Inferior parietal cortex (tissue), 1 donor: Measurements from ENCODE around the gene BFSP1.
A peak's percentile ranks its signal among the peaks of the same experiment; 100 is the strongest.

Source experiments
- DNase-seq: peaks from one replicate; pipeline ENCODE4 v3.0.0-alpha.2; 2016; ENCODE audit errors: extremely low spot score

BFSP1 gene

GRCh38 chr20:17557675-17558006, 26.5 kb upstream of the BFSP1 start:
- no peak for DNase-seq

GRCh38 chr20:17556837-17557674, 25.9 kb upstream of the BFSP1 start:
- no peak for DNase-seq

DNA sequence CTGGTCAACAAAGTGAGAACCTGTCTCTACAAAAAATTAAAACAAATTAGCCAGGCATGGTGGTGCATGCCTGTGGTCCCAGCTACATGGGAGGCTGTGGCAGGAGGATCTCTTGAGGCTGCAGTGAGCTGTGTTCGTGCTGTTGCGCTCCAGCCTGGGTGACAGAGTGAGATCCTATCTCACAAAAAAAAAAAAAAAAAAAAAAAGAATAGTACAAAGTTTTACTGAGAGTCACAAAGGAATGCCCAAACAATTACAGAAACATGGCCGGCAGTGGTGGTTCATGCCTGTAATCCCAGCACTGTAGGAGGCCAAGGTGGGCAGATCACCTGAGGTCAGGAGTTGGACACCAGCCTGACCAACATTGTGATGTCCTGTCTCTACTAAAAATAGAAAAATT, 23.9 kb upstream of the BFSP1 start:
- DNase-seq = no peak

GRCh38 chr20:17549131-17549530, 18.0 kb upstream of the BFSP1 start:
- no peak for DNase-seq

DNA sequence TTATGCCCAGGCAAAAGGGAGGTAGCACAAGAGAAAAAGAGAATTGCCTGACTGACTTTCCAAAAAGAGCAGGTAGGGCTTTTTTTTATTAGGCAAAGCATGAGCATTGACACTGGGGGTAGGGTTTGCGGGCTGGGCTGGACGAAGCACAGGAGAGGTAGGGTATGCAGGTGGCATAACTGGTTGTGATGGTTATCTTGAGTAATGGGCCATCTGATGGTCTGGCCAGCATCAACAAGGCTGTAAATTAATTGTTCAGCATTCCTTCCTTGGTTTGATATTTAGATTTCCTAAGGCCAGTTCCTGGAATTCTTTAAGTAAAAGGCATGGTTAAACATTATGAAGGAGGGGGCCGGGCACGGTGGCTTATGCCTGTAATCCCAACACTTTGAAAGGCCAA, 13.9 kb upstream of the BFSP1 start:
- DNase-seq = no peak

- DNase-seq = no peak
These were observed 12.5 kb upstream of the BFSP1 start for GRCh38 chr20:17543531-17544131.

DNA sequence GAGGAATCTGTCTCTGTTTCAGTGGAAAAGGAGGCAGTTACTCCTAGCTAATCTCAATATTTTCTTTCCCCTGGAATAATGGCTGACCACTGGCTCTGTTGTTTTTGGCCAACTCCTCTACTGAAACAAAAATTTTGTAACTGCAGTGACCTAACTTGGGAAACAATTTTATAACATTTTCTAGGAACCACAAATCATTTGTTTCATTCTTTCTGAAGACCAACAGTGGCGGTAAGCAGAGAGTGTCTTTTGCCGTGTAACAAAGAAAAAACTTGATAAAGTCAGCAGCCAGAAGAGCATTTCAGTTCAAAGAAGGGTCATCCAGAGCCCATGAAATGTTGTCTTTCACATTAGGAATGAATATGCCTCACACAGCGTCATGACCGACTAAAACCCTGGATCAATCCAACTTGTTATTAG, 11.8 kb upstream of the BFSP1 start:
- DNase-seq = no peak

DNA sequence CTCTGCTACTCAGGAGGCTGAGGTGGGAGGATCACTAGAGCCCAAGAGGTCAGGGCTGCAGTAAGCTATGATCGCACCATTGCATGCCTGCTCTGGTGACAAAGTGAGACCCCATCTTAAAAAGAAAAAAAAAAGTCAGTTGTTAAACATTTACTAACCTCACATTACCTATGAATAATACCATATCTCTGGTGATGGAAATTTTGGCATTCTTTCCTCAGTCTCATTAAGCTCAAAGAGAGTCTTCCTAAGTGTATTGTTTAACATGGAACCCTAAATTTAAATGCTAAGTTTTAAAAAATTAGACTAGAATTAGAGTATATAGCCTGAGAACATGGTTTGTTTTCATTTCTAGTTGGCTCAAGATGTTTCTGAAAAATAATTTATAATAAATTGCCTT, 11.3 kb upstream of the BFSP1 start:
- no peak for DNase-seq

GRCh38 chr20:17541996-17542395, 10.8 kb upstream of the BFSP1 start:
- no peak for DNase-seq

- no peak for DNase-seq
These were observed 10.4 kb upstream of the BFSP1 start for GRCh38 chr20:17541596-17541995.

DNA sequence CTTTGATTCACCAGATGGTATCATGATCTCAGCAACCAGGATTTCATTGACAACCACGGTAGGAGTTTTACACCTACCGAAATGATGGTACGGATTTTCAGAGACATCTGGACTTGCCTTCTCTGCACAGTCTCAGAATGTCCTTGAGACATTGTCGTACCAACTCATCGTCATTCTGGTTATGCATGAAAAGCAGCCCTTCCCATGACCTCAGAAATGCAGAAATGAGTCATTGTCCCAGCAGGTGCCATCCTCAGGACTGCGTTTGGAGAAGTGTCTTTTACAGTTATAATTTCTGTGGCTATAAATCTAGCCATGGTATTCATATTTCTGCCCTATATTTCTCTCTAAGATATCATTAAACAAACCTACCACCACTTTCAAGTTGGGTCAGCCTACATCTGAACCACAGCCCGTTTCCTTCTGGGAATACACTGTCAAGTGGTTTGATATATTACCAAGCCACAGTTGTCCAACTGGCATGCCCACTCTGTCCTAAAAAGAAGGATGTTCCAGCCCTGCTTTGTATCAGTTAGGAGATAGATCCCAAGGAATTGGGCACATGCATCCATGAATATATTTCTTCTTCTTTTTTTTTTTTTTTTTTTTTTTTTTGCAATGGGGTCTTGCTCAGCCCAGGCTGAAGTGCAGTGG, 7.5 kb upstream of the BFSP1 start:
- no peak for DNase-seq

- no peak for DNase-seq
These were observed 6.8 kb upstream of the BFSP1 start for GRCh38 chr20:17537959-17538358.

DNA sequence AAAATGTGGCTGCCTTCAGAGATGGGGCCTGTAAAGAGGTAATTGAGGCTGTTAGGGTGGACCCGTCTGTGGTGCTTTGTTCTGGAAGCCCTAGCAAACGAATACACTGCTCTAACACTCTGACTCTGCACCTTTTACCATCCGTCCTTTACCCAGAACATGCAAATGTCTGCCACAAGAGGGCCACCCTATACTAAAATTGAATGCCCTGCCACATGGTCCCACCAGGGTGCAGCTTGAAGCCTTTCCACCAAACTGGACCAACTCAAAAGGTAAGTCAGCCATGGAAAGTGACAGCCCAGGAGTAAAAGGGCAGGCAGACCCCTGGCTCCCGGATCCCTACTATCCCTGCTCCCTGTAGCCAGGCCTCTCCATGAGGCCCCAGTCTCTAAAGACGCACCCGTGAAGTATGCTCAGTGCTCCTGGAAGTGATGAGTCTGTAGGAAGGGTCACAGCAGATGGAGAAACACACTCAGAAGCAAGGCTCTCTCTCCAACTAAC, 5.8 kb upstream of the BFSP1 start:
- peak; percentile 79 for DNase-seq

GRCh38 chr20:17534077-17534476, 2.9 kb upstream of the BFSP1 start:
- DNase-seq = no peak

GRCh38 chr20:17533396-17533795, 2.2 kb upstream of the BFSP1 start:
- DNase-seq = no peak

- DNase-seq = no peak
These were observed 466 bp upstream of the BFSP1 start for GRCh38 chr20:17531665-17532025.

DNA sequence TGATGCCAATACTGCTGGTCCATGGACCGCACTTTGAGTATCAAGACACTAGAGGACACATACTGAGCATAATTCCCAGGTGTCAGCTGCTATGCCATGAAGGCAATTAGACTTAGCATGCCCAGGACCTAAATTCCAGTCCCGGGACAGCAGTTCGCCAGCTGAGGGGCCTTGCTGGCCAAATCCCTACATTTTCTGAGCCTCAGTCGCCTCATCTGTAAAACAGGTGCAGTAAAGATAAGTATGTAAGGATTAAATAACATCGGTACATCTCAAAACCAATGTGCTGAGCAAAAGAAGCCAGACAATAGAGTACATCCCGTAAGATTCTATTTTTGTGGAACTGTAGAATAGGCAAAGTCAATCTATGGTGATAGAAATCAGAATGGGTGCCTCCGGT, 1.0 kb downstream of the BFSP1 start:
- no peak for DNase-seq

DNA sequence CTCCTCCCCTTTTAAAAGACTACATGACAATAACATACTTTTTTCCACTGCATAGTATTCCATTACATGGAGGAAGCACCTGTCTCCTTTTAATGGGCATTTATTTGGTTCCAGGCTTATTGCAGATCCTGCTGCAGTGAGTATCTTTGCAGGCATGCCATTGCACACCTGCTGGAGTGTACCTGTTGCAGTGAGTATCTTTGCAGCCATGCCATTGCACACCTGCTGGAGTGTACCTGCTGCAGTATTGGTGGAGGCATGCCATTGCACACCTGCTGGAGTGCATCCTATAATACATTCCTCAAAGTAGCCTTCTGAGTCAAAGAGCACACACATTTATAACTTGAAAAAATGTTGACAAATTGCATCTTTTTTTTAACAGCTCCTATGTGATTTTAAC, 1.6 kb downstream of the BFSP1 start:
- no peak for DNase-seq

DNA sequence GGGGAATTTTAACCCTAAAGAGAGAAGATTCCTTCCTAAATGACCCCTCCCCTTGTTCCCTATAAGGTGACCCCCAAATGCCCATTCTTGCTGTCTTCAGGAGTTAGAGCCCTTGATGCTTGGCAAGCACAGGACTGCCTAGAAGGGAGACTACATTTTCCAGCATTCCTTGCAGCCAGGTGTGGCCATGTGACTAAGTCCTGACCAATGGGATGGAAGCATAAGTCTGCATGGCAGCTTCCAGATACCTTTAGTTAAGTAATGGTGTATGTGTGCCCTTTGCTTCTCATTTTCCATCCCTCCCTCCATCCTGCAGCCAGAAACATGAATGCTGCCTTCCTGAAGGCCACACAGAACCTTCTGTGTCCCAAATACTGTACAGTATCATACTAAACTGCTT, 5.5 kb downstream of the BFSP1 start:
- no peak for DNase-seq

GRCh38 chr20:17525132-17525531, 6.0 kb downstream of the BFSP1 start:
- DNase-seq = no peak

- no peak for DNase-seq
These were observed 6.6 kb downstream of the BFSP1 start for GRCh38 chr20:17524560-17524959.

DNA sequence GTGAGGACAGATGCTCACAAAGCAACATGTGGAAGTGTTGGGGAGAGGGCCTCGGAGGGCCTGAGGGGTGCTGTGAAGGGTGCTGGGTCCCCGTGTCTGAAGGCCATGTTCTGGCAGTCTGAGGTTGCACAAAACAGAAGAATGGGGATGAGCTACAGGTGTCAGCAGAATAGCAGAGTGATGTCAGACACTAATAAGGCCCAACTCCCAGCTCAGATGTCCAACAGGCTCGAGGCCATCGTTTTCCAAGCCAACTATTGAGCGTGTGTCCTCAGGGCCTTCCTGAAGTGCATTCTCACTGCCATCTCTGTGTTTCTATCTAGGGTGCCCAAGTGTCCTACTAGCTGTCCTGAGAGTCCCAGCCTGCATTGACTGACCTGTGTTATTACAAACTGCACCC, 7.9 kb downstream of the BFSP1 start:
- DNase-seq = no peak

- no peak for DNase-seq
These were observed 8.7 kb downstream of the BFSP1 start for GRCh38 chr20:17522528-17522927.
